Fibroblast of lung (primary cell): ENCODE measurements around the gene DIS3L2.

Experiments used
- EZH2 ChIP-seq: IDR thresholded peaks from 2 replicates; pipeline ENCODE4 v1.5.1; 2012; ENCODE audit warnings: low read length, control low read depth, mild to moderate bottlenecking; ENCODE audit errors: missing control alignments
- TF ChIP-seq, protein P1 (sequence below), 2 donors: IDR thresholded peaks in 1 of 2; conservative IDR thresholded peaks in 1 of 2; 1 replicate in 1 of 2; 2 replicates in 1 of 2; pipeline ENCODE4 v1.5.1; 2011 to 2012; ENCODE audit warnings: low read length in 2 of 2, control low read depth in 1 of 2, inconsistent platforms in 1 of 2, low read depth in 1 of 2, mild to moderate bottlenecking in 1 of 2

DNA sequence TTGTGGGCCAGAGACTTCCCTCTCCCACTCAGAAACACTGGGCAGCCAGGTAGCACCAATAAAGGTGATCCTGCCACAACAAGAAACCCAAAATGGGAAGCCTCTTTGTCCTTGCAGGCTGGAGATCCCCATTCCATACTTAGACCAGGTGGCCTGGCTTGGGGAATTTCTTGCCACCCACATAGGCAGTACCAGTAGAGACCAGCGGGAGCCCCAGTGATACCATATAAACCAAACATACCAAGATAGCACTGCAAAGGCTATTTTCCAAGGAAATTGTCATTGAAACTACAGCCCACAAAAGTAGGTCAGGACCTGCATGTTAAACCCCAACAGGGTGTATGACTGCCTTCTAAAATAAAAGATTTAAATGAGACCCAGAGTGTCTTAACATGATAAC is 171.6 kb downstream of the DIS3L2 start:
- no peak for TF ChIP-seq EZH2
- TF ChIP-seq, protein P1, sequence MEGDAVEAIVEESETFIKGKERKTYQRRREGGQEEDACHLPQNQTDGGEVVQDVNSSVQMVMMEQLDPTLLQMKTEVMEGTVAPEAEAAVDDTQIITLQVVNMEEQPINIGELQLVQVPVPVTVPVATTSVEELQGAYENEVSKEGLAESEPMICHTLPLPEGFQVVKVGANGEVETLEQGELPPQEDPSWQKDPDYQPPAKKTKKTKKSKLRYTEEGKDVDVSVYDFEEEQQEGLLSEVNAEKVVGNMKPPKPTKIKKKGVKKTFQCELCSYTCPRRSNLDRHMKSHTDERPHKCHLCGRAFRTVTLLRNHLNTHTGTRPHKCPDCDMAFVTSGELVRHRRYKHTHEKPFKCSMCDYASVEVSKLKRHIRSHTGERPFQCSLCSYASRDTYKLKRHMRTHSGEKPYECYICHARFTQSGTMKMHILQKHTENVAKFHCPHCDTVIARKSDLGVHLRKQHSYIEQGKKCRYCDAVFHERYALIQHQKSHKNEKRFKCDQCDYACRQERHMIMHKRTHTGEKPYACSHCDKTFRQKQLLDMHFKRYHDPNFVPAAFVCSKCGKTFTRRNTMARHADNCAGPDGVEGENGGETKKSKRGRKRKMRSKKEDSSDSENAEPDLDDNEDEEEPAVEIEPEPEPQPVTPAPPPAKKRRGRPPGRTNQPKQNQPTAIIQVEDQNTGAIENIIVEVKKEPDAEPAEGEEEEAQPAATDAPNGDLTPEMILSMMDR (conservative IDR thresholded peaks at IDR 0.05 in 1 of 2, IDR thresholded peaks at IDR 0.05 in 1 of 2; ENCODE audit: low read depth in 1 of 2, low read length in 2 of 2), result peak in 1 of 2 donors; percentile 7
